ENCODE data around the gene CIB4. TPM values are rescaled to one million over a fixed set of nuclear protein-coding genes. Genes with fewer than 3 reads are reported as not detected.

Gene CIB4
- total RNA-seq, 1 donor from 2014 or later: not detected

GRCh38 chr2:26631401-26632170, 9.6 kb downstream of the CIB4 start:
- Histone ChIP-seq H3K36me3 (no peaks in the 10 kb centered on the region), H3K4me1 (no peaks in the 10 kb centered on the region), H3K27ac (no peak overlapping the region), H3K4me3 (no peak overlapping the region), H3K9me3 (no peaks in the 10 kb centered on the region), H3K27me3 (no peaks in the 10 kb centered on the region)
- intact Hi-C loops (cut with DNase I): no loop called here
- TF ChIP-seq POLR2A (IDR thresholded peaks at IDR 0.05): no peak
- no peak for TF ChIP-seq POLR2AphosphoS5 (IDR thresholded peaks at IDR 0.05; ENCODE audit: insufficient read depth in 1 of 2, low read depth in 1 of 2)
- TF ChIP-seq, protein P1, sequence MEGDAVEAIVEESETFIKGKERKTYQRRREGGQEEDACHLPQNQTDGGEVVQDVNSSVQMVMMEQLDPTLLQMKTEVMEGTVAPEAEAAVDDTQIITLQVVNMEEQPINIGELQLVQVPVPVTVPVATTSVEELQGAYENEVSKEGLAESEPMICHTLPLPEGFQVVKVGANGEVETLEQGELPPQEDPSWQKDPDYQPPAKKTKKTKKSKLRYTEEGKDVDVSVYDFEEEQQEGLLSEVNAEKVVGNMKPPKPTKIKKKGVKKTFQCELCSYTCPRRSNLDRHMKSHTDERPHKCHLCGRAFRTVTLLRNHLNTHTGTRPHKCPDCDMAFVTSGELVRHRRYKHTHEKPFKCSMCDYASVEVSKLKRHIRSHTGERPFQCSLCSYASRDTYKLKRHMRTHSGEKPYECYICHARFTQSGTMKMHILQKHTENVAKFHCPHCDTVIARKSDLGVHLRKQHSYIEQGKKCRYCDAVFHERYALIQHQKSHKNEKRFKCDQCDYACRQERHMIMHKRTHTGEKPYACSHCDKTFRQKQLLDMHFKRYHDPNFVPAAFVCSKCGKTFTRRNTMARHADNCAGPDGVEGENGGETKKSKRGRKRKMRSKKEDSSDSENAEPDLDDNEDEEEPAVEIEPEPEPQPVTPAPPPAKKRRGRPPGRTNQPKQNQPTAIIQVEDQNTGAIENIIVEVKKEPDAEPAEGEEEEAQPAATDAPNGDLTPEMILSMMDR (IDR thresholded peaks at IDR 0.05): no peak
- DNase-seq (ENCODE audit: extremely low spot score in 2 of 2): no peak

DNA sequence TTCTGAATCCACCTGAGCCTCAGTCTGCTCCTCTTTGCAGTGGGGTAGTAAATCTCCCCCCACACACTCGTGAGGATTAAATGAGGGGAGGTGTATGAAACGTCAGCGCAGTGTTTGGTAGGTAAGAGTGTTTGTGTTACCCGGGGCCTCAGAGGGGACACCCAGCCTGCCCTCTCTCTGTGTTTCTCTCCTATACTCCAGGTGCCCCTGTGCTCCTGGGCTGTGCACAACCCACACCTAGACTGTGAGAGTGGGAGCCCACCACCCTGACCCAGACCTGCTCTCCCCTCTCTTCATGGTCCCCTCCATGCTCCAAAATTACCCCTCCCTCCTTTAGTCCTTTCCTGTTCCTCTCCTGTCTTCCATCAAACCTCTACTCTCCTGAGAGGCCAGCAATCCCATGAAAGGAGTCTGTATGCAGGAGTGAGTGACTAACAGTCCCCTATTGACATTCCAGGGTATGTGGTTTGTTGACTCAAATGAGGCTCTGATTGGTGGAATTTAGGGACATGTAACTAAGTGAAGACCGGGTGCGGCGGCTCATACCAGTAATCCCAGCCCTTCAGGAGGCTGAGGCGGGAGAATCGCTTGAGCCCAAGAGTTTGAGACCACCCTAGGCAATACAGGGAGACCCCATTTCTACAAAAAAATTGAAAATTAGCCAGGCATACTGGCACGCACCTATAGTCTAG, 10.4 kb downstream of the CIB4 start:
- intact Hi-C loops (cut with DNase I): no loop called here
- Histone ChIP-seq H3K4me1 (no peaks in the 10 kb centered on the region), H3K36me3 (no peaks in the 10 kb centered on the region), H3K9me3 (no peaks in the 10 kb centered on the region), H3K4me3 (no peak overlapping the region), H3K27me3 (no peaks in the 10 kb centered on the region), H3K27ac (no peak overlapping the region)
- TF ChIP-seq, protein P1 (IDR thresholded peaks at IDR 0.05): no peak
- TF ChIP-seq POLR2A (IDR thresholded peaks at IDR 0.05): no peak
- no peak for TF ChIP-seq POLR2AphosphoS5 (IDR thresholded peaks at IDR 0.05; ENCODE audit: insufficient read depth in 1 of 2, low read depth in 1 of 2)
- no peak for DNase-seq (ENCODE audit: extremely low spot score in 2 of 2)

DNA sequence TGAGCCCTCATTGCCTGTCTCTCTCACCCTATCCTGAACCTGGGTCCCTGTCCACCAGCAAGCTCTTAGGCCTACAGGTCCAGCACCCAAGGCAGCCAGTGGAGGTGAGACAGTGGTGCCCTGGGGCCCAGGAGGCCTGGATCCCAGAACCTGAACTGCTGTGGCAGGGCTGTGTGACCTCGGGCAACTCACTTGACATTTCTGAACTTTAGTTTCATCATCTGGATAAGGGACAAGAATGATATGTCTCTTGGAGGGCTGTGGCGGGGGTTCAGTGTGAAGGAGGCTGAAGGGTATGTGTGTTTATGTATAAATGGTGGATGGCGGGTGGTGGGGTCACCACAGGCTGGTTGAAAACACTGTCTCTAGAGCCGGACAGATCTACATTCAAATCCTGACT, 10.9 kb downstream of the CIB4 start:
- Histone ChIP-seq H3K27ac (no peak overlapping the region), H3K36me3 (no peaks in the 10 kb centered on the region), H3K9me3 (no peaks in the 10 kb centered on the region), H3K27me3 (no peaks in the 10 kb centered on the region), H3K4me3 (no peak overlapping the region), H3K4me1 (no peaks in the 10 kb centered on the region)
- no peak for DNase-seq (ENCODE audit: extremely low spot score in 2 of 2)
- intact Hi-C loops (cut with DNase I): no loop called here
- no peak for TF ChIP-seq POLR2AphosphoS5 (IDR thresholded peaks at IDR 0.05; ENCODE audit: insufficient read depth in 1 of 2, low read depth in 1 of 2)
- TF ChIP-seq POLR2A (IDR thresholded peaks at IDR 0.05): no peak
- TF ChIP-seq, protein P1 (IDR thresholded peaks at IDR 0.05): no peak

- no peak overlapping the region for H3K27ac ChIP-seq
- no peak for TF ChIP-seq POLR2AphosphoS5 (IDR thresholded peaks at IDR 0.05; ENCODE audit: insufficient read depth in 1 of 2, low read depth in 1 of 2)
- TF ChIP-seq, protein P1 (IDR thresholded peaks at IDR 0.05): no peak
- TF ChIP-seq POLR2A (IDR thresholded peaks at IDR 0.05): no peak
- H3K36me3 ChIP-seq: no peaks in the 10 kb centered on the region
- H3K27me3 ChIP-seq: no peaks in the 10 kb centered on the region
- H3K9me3 ChIP-seq: no peaks in the 10 kb centered on the region
- no peak for DNase-seq (ENCODE audit: extremely low spot score in 2 of 2)
- intact Hi-C loops (cut with DNase I): no loop called here
- no peak overlapping the region for H3K4me3 ChIP-seq
- no peaks in the 10 kb centered on the region for H3K4me1 ChIP-seq
Observed at GRCh38 chr2:26629751-26630150, 11.4 kb downstream of the CIB4 start.

- no peaks in the 10 kb centered on the region for H3K27me3 ChIP-seq
- intact Hi-C loops (cut with DNase I): no loop called here
- no peak overlapping the region for H3K27ac ChIP-seq
- H3K4me1 ChIP-seq: peaks cover 3% of the 10 kb centered on the region
- DNase-seq (ENCODE audit: extremely low spot score in 2 of 2): no peak
- no peak overlapping the region for H3K4me3 ChIP-seq
- H3K9me3 ChIP-seq: no peaks in the 10 kb centered on the region
- no peaks in the 10 kb centered on the region for H3K36me3 ChIP-seq
- no peak for TF ChIP-seq POLR2A (IDR thresholded peaks at IDR 0.05)
- TF ChIP-seq, protein P1 (IDR thresholded peaks at IDR 0.05): no peak
Observed at GRCh38 chr2:26629346-26629630, 11.9 kb downstream of the CIB4 start.

All from vagina (tissue), 2 donors.